HepG2 (cell line): ENCODE measurements around the gene HMGN1. TPM values are rescaled to one million over a fixed set of nuclear protein-coding genes. Genes with fewer than 3 reads are reported as not detected.

Source experiments
- ATF7 ChIP-seq, 2 experiments: fragments of 450-650 bp in 1 of 2; sonication (generic) in 1 of 2; formaldehyde crosslinking in 1 of 2; IDR thresholded peaks; 2 replicates each; pipeline versions ENCODE4 v1.4.0 to v1.6.1; 2016 to 2020; ENCODE audit warnings: antibody characterized with exemption in 1 of 2, mild to moderate bottlenecking in 1 of 2, missing genetic modification reagents in 1 of 2
- BATF2 ChIP-seq: sonication (generic); formaldehyde crosslinking; IDR thresholded peaks from 2 replicates; pipeline ENCODE4 v1.8.0; 2022; ENCODE audit warnings: mild to moderate bottlenecking, missing genetic modification reagents, moderate library complexity
- EZH2 ChIP-seq: conservative IDR thresholded peaks from 2 replicates; pipeline ENCODE4 v1.6.1; 2012; ENCODE audit warnings: mild to moderate bottlenecking, low read depth, low read length, moderate library complexity
- FLYWCH1 ChIP-seq: sonication (generic); formaldehyde crosslinking; IDR thresholded peaks from 2 replicates; pipeline ENCODE4 v1.8.1; 2023; ENCODE audit warnings: mild to moderate bottlenecking, missing genetic modification reagents
- FUBP1 ChIP-seq: sonication (generic); formaldehyde crosslinking; IDR thresholded peaks from 2 replicates; pipeline ENCODE4 v1.5.1; 2020; ENCODE audit warnings: missing genetic modification reagents, mild to moderate bottlenecking, borderline replicate concordance
- GMEB2 ChIP-seq: IDR thresholded peaks from 2 replicates; pipeline ENCODE4 v1.6.1; 2016; ENCODE audit warnings: missing biosample characterization, missing genetic modification reagents, low read depth
- KDM1A ChIP-seq: IDR thresholded peaks from 2 replicates; pipeline ENCODE4 v1.6.1; 2016; ENCODE audit warnings: missing compliant biosample characterization
- MED8 ChIP-seq: sonication (generic); formaldehyde crosslinking; IDR thresholded peaks from 2 replicates; pipeline ENCODE4 v1.8.1; 2023; ENCODE audit warnings: mild to moderate bottlenecking, missing genetic modification reagents; ENCODE audit not compliant: insufficient replicate concordance
- PLRG1 ChIP-seq: fragments of 450-650 bp; conservative IDR thresholded peaks from 2 replicates; pipeline ENCODE4 v1.6.1; 2016
- SPEN ChIP-seq: sonication (generic); formaldehyde crosslinking; IDR thresholded peaks from 2 replicates; pipeline ENCODE4 v1.5.1; 2020; ENCODE audit warnings: low read depth, mild to moderate bottlenecking, missing genetic modification reagents
- SRSF9 ChIP-seq: fragments of 200-400 bp; formaldehyde crosslinking; IDR thresholded peaks from 2 replicates; pipeline ENCODE4 v1.6.1; 2018; ENCODE audit warnings: borderline replicate concordance, mild to moderate bottlenecking, low read depth, low read length; ENCODE audit not compliant: insufficient read depth, poor library complexity, severe bottlenecking
- TBX3 ChIP-seq: fragments of 450-650 bp; IDR thresholded peaks from 2 replicates; pipeline ENCODE4 v1.6.1; 2017; ENCODE audit warnings: antibody characterized with exemption, mild to moderate bottlenecking, inconsistent platforms, borderline replicate concordance
- TFE3 ChIP-seq: IDR thresholded peaks from 2 replicates; pipeline ENCODE4 v1.6.1; 2016
- ZNF430 ChIP-seq: sonication (generic); formaldehyde crosslinking; IDR thresholded peaks from 2 replicates; pipeline ENCODE4 v1.9.0; 2021; ENCODE audit warnings: mild to moderate bottlenecking, missing genetic modification reagents
- ZNF546 ChIP-seq: sonication (generic); formaldehyde crosslinking; conservative IDR thresholded peaks from 2 replicates; pipeline ENCODE4 v1.8.1; 2023; ENCODE audit warnings: mild to moderate bottlenecking, missing genetic modification reagents
- ZNF563 ChIP-seq: sonication (generic); formaldehyde crosslinking; IDR thresholded peaks from 2 replicates; pipeline ENCODE4 v1.8.0; 2022; ENCODE audit warnings: mild to moderate bottlenecking, moderate library complexity, missing genetic modification reagents
- ZNF569 ChIP-seq: sonication (generic); formaldehyde crosslinking; IDR thresholded peaks from 2 replicates; pipeline ENCODE4 v1.5.0; 2020; ENCODE audit warnings: mild to moderate bottlenecking, missing genetic modification reagents, moderate library complexity, borderline replicate concordance
- ZNF589 ChIP-seq: sonication (generic); formaldehyde crosslinking; conservative IDR thresholded peaks from 2 replicates; pipeline ENCODE4 v1.8.0; 2022; ENCODE audit warnings: mild to moderate bottlenecking, moderate library complexity, missing genetic modification reagents
- ZNF614 ChIP-seq: IDR thresholded peaks from 2 replicates; pipeline ENCODE4 v1.6.1; 2018; ENCODE audit warnings: missing biosample characterization, missing genetic modification reagents, inconsistent platforms, borderline replicate concordance
- ZNF773 ChIP-seq: sonication (generic); formaldehyde crosslinking; IDR thresholded peaks from 2 replicates; pipeline ENCODE4 v1.4.0; 2020; ENCODE audit warnings: missing genetic modification reagents, borderline replicate concordance
- ZNF800 ChIP-seq: sonication (generic); formaldehyde crosslinking; IDR thresholded peaks from 2 replicates; pipeline ENCODE4 v1.4.0; 2020; ENCODE audit warnings: missing genetic modification reagents
- polyA plus RNA-seq, 8 experiments: library from polyadenylated mRNA; depleted of rRNA in 3 of 8; stranded (reverse) in 7 of 8; unstranded in 1 of 8; fragments of >200 nt; fragmentation: Illumina TruSeq in 4 of 8; extraction: Trizol in 4 of 8; gene quantifications; 2 replicates each; pipeline versions ENCODE4 v1.2.1 to v1.2.3, GENCODE V29; 2011 to 2016; ENCODE audit warnings: low read depth in 4 of 8, missing spikeins in 1 of 8, mixed read lengths in 1 of 8; ENCODE audit not compliant: insufficient read depth in 1 of 8
- total RNA-seq, 5 experiments: library from RNA; depleted of rRNA; stranded (reverse); fragments of >200 nt; fragmentation: Illumina TruSeq; extraction: Trizol; gene quantifications; 2 replicates each; pipeline ENCODE4 v1.2.3, GENCODE V29; 2016; ENCODE audit warnings: low read depth in 1 of 5

Gene HMGN1
- total and polyA plus RNA-seq, 2 of the 13 experiments (the other 11 are each of a cell fraction or from before 2014, with no cell fraction given), result 104 to 286 TPM

- TF ChIP-seq ZNF614 (CRISPR knock-in tag) (peak; percentile 18; the same call in 1 of the 2 replicates), ATF7 (IDR thresholded peaks at IDR 0.05) (no peak), ATF7 (CRISPR knock-in tag; IDR thresholded peaks at IDR 0.05) (no peak), KDM1A (CRISPR knock-in tag) (no peak), ZNF773 (0 out of 2 replicates have a peak, but pooled peaks have one; percentile 60), ZNF569 (CRISPR knock-in tag) (no peak), ZNF589 (CRISPR knock-in tag) (peak; percentile 55; the same call in 1 of the 2 replicates), TBX3 (peak; percentile 86), TFE3 (CRISPR knock-in tag) (peak; percentile 62), FUBP1 (CRISPR knock-in tag) (no peak), SPEN (CRISPR knock-in tag) (peak; percentile 83), MED8 (CRISPR knock-in tag) (peak; percentile 85), GMEB2 (CRISPR knock-in tag) (peak; percentile 48; the same call in 1 of the 2 replicates), ZNF430 (peak; percentile 65), ZNF800 (CRISPR knock-in tag) (no peak), SRSF9 (no peak), EZH2 (no peak), PLRG1 (no peak), BATF2 (peak; percentile 80), ZNF563 (CRISPR knock-in tag) (peak; percentile 94), FLYWCH1 (CRISPR knock-in tag) (no peak), ZNF546 (CRISPR knock-in tag) (peak; percentile 75; the same call in 1 of the 2 replicates)
Observed at GRCh38 chr21:39313571-39314142, 35.2 kb downstream of the HMGN1 start, which contains the start of gene BRWD1 (continued).
